ENCODE results near the gene CCL23.
"Not testable (repeated sequence)": the region's sequence is repeated elsewhere in the genome, so short reads cannot be mapped to it uniquely, and the experiment has no call there.

Gene CCL23, protein sequence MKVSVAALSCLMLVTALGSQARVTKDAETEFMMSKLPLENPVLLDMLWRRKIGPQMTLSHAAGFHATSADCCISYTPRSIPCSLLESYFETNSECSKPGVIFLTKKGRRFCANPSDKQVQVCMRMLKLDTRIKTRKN

GRCh38 chr17:36017799-36018198, at the start of gene CCL23:
TSS of gene CCL23 (minus strand) at chr17:36017972. CDS start at chr17:36017897, 75 bp downstream.
- DNase-seq = no peak

DNA sequence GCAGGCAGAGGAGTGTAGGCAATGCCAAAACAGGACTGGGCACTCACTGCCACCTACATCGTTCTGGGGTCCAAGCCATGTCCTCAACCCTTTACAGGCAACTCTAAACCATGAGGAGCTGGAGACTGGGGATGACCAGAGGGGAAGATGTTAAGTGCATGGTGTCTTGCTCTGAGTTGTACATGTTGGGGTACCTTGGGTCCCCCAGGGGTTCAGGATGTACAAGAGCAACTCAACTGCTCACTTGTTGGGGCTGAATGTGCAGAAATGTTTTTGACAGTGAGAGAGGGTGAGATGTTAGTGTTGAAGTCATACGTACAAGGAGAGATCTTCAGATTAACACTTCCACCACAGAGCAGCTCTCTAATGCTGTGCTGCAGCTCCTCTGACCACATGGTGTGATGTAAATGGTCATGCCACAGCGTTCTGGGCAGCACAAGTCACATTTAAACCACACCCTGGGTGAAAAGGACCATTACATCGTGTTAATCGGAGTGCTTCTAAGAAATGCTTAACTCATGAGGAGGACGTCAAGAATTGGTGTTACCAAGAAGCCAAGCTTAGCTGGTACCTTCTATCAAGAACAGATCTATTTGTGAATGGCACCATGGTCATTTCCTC, 48.7 kb upstream of the CCL23 start:
- DNase-seq = no peak

DNA sequence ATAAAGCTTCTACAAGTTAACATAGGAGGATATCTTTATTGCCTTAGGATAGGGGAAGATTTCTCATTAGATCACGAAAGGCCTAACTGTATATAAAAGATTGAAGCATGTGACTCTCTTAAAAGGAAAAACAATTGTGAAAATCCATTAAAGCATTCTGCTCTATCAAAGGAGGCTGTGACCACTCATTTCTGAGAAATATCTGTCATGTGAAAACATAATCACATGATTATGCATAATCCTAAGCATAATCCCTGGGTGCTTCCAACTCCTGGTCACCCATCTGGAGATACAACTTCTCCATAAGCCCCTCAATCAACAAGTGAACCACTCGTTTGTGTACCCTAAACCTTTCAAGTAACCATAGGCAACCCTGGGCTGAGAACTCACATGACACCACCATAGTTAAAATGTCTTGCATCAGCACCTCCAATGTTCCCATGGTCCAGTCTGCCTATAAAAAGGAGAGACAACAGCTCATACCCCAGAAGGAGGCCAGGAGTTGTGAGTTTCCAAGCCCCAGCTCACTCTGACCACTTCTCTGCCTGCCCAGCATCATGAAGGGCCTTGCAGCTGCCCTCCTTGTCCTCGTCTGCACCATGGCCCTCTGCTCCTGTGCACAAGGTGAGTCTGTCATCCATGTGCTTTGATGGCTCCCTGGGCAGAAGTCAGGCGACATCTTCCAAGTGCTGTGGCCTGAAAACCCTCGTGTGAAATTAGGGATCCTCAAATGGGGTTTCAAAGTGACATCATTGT, 46.2 kb upstream of the CCL23 start, which contains the start of gene CCL18:
Gene CCL18 (plus strand): TSS at position 487 of the 756 bp plus-strand sequence. CDS start 71 bp downstream, at position 558.
- DNase-seq = no peak

- DNase-seq = no peak
These were observed 43.0 kb upstream of the CCL23 start for GRCh38 chr17:36060816-36061215.

DNA sequence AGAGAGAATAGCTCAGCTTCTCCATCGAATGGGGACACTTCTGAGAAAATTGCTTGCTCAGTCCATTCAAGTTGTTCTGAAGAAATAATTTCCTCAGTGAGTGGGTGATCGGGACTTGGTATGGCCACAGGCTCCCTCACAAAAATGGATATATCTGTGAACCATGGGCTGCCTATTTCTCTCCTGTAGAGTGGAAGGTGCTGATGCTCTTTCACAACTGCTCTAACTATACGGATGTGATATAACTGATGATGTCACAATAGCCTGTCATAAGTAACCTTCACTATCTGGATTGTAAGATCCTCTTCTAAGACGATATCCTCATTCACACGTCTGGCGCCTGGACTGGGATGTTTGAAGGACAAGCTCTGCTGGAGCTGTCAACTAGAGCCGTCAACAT, 41.6 kb upstream of the CCL23 start:
- DNase-seq = no peak

- DNase-seq = no peak
These were observed 40.1 kb upstream of the CCL23 start for GRCh38 chr17:36057911-36058310.

GRCh38 chr17:36055921-36056520, 38.2 kb upstream of the CCL23 start:
- DNase-seq = no peak

DNA sequence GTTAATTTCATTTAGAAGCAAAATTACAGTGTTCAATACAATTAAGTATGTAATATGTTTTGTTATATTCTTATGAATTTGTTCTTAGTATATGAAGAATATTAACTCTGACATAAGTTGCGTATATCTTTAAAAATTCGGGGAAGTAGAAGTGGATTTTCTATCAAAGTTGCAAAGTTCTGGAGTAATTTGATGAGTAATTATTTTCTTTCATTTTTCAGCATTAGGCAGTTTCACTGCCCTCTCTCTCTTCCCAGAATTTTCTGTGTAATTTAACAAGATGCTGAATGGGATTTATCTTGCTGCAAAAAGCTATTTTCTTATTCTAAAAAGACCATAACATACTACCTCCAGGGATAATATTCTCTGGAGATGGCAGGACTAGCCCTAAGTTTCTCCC, 37.4 kb upstream of the CCL23 start:
- no peak for DNase-seq

DNA sequence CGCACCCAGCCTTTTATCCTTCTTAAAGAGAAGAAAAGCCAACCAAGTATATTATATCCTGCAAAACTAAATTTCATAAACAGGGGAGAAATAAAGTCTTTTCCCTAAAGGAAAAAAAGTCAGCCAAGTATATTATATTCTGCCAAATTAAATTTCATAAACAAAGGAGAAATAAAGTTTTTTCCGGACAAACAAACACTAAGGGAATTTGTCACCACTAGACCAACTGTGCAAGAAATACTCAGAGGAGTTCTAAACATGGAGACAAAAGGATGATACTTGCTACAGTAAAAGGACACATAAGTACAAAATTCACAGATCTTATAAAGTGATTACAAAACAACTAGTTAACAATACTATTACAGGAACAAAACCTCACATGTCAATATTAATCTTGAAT, 31.9 kb upstream of the CCL23 start:
- DNase-seq = no peak

GRCh38 chr17:36048066-36048465, 30.3 kb upstream of the CCL23 start:
- DNase-seq = no peak

GRCh38 chr17:36036235-36036634, 18.5 kb upstream of the CCL23 start:
- no peak for DNase-seq

DNA sequence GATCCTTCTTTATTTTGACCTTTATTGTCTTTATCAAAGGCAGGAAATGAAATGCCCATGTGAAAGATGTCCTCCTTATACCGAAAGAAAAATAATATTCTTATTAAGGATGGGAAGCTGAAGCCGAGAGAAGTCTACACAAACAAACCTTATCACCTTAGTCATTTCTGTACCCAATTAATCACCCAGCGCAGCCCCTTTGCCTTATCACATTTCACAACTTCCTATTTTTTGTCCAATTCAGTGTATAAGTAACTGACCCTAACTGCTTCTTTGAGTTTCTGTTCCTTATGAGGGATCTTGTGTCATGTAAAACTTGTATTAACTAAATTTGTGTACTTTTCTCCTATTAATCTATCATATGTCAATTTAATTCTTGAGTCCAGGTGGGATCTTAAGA, 16.4 kb upstream of the CCL23 start:
- DNase-seq = no peak

GRCh38 chr17:36030956-36031355, 13.2 kb upstream of the CCL23 start:
- no peak for DNase-seq

GRCh38 chr17:36027761-36028160, 10.0 kb upstream of the CCL23 start:
- no peak for DNase-seq

DNA sequence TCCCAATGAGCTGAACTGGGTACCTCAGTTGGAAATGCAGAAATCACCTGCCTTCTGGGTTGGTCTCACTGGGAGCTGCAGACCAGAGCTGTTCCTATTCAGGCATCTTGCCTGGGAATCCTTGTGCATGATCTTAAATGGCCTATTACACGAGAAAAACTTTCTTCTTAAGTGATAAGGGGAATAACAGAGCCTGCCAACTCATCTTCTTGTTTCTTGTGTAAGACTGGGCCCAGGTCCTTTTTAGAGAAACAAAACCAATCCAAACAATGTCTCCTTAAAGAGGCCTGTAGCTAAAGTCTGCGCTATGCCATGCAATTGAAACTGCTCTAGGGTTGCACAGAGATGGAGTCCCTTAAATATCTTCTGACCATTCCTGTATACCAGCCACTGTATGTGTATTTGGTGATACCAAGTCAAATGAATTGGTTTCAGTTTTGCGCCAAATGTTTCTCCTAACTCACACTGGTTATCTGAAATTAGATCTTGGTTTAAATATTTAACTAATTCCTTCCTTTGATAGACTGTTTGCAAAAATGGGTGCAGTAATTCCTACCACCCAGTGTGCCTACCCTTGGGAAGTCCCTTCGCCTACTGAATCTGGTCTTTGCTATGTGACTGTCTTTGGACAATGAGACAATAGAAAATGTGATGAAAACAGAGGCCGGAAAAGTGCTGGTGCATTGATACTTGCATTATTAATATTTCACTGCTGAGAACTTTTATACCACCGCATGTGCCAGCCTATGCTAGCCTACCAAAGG, 6.5 kb upstream of the CCL23 start:
- DNase-seq = no peak

- no peak for DNase-seq
These were observed 1.7 kb upstream of the CCL23 start for GRCh38 chr17:36019423-36019822.

DNA sequence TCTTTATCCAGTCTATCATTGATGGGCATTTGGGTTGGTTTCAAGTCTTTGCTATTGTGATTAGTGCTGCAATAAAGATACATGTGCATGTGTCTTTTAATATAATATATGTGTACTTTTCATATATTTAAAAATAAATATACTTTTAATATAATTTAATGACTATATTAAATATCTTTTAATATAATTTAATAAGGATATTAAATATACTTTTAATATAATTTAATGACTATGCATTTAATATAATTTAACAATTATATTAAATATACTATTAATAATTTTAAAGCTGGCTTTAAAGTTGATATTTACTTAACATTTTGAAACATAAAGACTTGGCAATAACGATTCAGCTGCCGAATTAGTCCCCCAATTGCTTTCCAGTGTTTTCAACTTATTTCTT, 1.2 kb downstream of the CCL23 start:
- no peak for DNase-seq

- DNase-seq = not testable (repeated sequence)
These were observed 1.9 kb downstream of the CCL23 start for GRCh38 chr17:36015895-36016294.

DNA sequence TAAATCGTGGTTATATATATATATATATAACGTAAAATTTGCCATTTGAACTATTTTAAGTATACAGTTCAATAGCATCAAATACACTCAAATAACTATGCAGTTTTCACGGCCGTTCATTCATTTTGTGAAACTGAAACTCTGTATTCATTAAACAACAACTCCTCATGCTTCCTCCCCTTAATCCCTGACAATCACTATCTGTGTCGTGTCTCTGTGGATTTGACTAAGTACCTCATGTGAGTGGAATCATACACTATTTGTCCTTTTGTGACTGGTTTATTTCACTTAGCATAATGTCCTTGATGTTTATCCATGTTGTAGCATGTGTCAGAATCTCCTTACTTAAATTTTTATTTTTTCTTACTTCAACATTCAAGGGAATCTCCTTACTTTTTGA, 2.8 kb downstream of the CCL23 start:
- no peak for DNase-seq

DNA sequence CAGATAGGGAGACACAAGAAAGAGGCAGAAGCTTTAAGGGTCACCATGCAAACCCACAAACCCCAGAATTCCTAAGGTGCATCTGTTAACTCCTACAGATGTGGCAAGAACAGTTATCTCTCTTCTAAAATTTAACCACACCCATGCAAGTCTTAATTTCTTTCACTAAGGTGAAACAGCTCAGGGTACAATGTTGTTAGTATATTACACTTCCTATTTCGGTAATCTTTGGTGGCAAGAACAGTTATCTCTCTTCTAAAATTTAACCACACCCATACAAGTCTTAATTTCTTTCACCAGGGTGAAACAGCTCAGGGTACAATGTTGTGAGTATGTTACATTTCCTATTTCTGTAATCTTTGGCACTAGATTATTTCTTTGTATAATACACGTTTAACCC, 6.6 kb downstream of the CCL23 start:
- DNase-seq = no peak

DNA sequence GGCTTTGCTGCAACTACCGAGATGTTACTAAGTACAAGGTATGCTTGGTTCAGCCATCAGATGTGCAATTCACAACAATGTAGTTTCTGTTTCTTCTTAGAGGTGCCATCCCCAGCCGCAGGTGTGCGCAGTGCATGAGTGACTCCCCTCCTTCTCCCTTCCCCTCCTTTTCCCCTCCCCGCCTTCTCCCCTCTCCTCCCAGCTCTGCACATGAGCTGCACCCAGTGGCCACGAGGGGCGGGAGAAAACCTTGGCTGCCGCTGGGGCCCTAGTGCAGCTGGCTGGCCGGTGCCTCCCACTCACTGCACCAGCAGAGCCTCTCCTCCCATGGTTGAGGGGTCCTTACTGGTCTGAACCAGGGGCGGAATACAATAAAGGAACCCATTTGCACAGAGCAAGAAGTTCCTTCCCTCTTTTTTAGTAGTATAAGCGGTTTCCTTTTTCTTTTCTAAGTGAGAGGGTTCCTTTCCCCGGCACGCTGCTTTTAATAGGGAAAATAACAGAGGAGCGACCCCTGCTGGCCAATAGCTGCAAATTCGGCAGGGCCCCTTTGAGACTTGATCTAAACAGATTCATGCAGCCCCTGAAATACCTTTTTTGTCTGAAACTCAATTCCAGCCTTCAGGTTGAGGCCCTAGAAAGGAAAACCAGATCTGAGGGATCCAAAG, 8.6 kb downstream of the CCL23 start:
- DNase-seq = no peak

DNA sequence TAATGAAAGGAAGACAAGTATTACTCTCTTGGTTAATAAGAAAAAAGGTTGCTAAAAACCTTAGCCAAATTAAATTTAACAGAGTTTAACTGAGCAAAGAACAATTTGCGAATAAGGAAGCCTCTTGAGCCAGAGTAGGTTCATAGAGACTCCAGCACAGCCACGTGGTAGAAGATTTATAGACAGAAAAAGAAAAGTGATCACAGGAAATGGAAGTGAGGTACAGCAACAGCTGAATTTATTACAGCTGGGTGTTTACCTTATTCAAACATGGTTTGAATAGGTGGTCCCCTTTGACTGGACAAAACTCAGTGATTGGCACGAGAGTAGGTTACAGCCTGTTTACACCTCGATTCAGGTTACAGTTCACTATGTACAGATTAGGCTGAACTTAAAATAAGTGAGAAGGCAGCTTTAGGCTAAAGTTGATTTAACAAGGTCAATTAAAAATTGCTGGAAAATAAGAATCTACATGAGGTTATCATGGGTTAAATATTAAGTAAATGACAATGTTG, 13.1 kb downstream of the CCL23 start:
- no peak for DNase-seq
